HL-60 (cell line): ENCODE measurements around the gene ANO7.

Source experiments
- CTCF ChIP-seq: IDR thresholded peaks from one replicate; pipeline ENCODE4 v1.5.1; 2011; ENCODE audit warnings: low read length, control low read depth, inconsistent platforms; ENCODE audit not compliant: insufficient read depth
- GABPA ChIP-seq: IDR thresholded peaks from 2 replicates; pipeline ENCODE4 v1.6.1; 2012; ENCODE audit warnings: low read depth
- POLR2AphosphoS5 ChIP-seq: IDR thresholded peaks from 2 replicates; pipeline ENCODE4 v1.6.1; 2012; ENCODE audit warnings: low read depth
- SPI1 ChIP-seq: IDR thresholded peaks from 2 replicates; pipeline ENCODE4 v1.6.1; 2012; ENCODE audit warnings: low read depth, mild to moderate bottlenecking, borderline replicate concordance
- TF ChIP-seq, protein P1 (sequence below): IDR thresholded peaks from 2 replicates; pipeline ENCODE4 v1.6.1; 2012; ENCODE audit warnings: low read depth; ENCODE audit not compliant: insufficient replicate concordance

GRCh38 chr2:241151934-241152660, 36.4 kb upstream of the ANO7 start:
- TF ChIP-seq CTCF (no peak), POLR2AphosphoS5 (no peak), SPI1 (no peak), GABPA (no peak)
- TF ChIP-seq, protein P1, sequence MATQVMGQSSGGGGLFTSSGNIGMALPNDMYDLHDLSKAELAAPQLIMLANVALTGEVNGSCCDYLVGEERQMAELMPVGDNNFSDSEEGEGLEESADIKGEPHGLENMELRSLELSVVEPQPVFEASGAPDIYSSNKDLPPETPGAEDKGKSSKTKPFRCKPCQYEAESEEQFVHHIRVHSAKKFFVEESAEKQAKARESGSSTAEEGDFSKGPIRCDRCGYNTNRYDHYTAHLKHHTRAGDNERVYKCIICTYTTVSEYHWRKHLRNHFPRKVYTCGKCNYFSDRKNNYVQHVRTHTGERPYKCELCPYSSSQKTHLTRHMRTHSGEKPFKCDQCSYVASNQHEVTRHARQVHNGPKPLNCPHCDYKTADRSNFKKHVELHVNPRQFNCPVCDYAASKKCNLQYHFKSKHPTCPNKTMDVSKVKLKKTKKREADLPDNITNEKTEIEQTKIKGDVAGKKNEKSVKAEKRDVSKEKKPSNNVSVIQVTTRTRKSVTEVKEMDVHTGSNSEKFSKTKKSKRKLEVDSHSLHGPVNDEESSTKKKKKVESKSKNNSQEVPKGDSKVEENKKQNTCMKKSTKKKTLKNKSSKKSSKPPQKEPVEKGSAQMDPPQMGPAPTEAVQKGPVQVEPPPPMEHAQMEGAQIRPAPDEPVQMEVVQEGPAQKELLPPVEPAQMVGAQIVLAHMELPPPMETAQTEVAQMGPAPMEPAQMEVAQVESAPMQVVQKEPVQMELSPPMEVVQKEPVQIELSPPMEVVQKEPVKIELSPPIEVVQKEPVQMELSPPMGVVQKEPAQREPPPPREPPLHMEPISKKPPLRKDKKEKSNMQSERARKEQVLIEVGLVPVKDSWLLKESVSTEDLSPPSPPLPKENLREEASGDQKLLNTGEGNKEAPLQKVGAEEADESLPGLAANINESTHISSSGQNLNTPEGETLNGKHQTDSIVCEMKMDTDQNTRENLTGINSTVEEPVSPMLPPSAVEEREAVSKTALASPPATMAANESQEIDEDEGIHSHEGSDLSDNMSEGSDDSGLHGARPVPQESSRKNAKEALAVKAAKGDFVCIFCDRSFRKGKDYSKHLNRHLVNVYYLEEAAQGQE: no peak
